ENCODE measurements around the gene RGS3.
"Not testable (repeated sequence)": the region's sequence is repeated elsewhere in the genome, so short reads cannot be mapped to it uniquely, and the experiment has no call there.

RGS3 gene

DNA sequence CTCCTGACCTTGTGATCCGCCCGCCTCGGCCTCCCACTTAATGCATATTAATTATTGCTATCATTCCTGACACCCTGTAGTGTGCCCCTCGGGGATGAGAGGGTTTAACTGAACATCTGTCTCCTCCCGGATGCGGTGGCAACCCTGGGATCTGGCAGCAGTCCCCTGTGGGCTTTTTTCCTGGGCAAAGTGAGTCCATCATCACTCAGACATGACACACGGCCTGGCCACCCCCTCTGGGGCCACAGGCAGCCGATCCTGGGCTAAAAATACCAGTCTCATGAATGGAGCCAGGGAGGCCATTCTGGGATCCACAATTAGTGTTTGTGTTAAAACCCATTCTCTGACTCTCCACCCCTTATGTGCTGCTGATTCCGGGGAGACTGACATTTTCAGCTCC lies 161.2 kb downstream of the RGS3 start:
- peak; percentile 58 for DNase-seq

DNA sequence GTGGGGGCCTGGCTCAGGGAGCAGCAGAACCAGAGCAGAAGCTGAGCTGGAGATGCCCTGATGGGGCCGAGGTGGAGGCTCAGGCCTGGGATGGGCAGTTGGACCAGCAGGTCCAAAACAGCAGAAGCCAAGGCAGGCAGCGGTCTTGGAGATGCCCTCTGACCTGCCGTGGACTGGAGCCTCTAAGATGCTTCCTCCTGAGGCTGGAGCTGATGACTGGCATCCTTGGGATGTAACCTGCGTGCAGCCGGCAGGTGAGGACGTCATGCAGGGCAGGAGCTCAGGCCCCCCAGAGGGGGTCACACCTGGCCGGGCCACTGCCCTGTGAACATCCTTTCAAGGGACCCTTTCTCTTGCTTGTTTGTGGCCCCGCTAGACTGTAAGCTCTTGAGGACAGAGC lies 162.0 kb downstream of the RGS3 start:
- DNase-seq = no peak

DNA sequence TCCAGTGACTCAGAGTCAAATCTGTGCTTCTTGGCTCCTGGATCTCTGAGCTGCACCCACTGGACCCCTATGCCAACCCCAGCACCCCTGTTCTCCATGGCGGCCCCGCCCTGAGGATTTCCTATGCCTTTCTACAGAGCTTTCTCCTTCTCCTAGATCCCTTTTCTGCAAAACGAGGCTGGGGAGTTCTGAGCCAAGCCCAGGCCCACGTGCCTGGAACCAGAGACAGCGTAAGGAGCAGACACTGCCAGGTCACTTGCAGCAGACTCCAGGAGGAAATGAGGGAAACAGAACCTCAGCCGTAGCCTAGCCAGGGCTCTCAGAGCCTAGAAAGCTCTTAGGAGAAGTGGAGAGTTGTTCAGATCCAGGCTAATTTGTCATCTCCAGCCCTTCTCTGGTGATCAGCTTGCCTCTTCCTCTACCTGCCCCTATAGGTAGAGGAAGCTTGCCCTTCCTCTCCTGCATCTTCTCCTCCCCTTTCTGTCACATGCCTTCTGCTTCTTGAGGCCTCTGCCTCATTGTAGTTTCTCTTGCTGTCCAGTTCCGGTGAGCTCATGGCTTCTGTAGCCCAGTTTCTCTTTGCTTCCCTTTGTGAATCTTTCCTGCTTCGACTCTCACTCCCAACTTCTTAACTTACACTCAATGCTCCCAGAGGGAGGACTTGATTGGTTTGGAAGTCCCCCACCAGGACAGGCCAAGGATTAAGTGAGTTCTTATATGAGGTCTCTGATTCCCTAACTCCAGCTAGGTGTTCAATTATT lies 163.4 kb downstream of the RGS3 start:
- DNase-seq = no peak

DNA sequence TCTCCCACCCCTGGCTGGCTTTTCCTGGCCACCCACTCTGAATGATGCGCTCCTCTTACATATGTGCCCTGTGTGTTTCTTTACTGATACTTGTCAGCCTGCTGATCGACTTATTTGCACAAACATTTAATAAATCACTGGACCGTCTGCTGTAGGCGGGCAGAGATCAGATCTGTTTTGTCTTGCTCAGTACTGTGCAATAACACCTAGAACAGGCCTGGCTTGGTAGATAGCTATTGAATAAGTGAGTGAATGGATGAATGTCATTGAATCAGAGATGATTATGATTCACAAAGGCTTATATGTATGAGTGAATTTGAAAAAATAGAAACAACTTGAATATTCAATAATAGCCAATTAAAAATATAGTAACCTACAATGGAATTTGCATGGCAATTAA lies 165.1 kb downstream of the RGS3 start:
- DNase-seq = no peak

- no peak for DNase-seq
Observed at GRCh38 chr9:113630386-113631136, 167.0 kb downstream of the RGS3 start.

GRCh38 chr9:113631137-113631765 lies 167.7 kb downstream of the RGS3 start:
- no peak for DNase-seq

DNA sequence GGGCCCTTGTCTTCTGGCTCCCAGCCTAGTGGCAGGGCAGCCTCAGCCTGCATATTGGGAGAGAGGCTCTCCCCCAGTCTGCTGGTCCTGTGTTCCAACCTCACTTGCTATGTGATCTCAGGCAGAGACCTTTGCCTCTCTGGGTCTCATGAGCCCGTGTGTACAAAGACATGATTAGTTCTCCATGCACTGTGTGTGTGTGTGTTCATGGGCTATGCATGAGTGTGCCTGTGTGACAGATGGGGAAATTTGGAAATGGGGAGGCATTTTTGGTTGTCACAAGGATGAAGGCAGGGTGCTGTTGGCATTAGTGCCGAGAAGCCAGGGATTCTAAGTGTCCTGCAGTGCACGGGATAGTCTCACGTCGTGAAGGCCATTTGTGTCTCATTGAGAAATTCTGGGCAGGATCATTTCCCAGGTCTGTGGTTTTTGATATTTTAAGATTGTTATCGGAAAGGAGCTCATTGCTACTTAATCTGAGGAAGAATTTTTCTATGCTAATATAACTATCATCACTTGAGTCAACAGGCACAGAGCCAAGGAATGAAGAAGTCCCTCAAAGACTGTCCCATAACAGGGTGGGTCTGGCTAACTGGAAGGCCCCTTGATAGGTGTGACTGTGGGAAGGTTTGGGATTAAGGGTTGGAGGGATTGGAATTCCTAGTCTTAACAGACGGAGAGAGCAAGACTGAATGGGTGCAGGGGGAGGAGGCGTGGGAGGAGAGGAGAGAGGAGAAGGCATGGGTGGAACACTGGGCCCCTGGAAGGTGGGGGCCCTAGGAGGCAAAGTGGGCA lies 168.5 kb downstream of the RGS3 start:
- DNase-seq = peak; percentile 74

- peak; percentile 75 for DNase-seq
Observed at GRCh38 chr9:113632776-113633590, 169.5 kb downstream of the RGS3 start.

DNA sequence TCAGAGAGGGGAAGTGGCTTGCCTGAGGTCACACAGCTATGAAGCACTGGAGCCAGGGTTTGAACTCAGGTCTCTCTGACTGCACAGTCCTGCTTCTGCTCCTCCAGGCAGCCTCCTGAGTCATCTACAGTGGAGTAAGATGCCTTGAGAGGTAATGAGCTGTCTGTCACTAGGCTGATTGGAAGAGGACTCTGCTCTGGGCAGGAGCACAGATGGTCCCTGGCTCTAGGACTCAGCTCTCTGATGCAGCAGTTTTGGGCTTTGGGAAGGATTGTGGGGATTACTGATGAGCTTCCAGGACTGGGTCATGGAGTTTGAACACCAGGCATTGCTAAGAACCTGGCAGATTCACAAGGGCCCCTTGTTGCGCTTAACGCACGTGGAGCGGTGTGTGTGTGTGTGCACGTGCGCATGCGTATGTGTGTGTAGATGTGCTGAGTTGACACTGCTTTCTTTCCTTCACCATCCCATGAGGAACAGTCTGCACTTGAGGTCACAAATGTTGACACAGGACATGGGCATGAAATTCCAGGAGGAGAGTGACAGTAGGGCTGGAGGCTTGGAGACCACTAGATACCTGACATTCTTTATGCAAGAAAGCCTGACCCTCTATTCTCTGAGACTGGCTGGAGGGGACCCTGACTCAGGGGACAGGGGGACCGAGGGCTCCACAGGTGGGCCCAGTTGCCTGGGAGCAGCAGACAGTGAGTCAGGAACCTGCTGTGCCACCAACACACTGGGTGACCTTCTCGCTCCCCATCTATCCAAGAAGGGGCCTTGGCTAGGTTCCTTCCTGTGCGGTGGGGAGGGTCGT lies 170.5 kb downstream of the RGS3 start:
- DNase-seq = no peak

DNA sequence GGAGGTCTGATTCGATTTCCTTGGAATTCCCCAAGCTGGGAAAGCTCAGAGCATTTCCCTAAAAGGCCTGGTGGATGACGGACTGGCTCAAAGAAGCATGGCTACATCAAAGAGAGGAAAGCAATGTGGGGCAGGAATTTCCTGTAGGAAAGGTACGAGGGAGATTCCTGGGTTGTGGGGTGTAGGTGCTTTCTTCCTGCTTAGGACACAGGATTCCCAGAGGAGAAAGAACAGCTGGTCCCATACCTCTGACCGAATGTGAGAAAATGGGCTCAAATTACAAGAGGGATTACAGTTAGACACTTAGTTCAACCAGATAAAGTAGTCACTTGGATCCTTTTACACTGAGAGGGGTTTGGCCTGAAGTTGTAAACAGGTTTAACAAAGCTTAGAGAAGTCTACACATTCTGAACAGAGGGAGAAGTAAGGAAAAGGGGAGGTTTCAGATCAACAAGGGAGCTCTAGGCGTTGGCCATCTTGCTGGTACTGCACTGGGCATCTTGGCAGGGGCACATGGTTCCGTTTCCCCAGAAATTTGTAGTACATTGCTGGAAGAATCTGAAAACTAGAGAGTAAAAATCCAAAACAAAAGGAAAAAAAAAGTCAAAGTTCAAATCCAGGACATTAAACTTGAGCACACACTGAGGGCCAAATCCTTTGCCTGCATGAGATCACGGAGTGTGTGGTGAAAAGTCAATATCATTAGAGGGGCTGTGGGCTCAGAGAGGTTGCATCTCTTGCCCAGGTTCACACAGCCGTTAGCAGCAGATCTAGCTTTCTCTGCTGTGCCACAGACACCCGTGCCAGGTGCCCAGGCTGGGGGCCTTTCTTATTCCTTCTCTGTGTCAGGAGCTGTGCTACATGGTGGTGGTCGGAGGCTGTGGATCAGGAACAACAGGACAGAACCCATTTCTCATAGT lies 171.3 kb downstream of the RGS3 start:
- no peak for DNase-seq

DNA sequence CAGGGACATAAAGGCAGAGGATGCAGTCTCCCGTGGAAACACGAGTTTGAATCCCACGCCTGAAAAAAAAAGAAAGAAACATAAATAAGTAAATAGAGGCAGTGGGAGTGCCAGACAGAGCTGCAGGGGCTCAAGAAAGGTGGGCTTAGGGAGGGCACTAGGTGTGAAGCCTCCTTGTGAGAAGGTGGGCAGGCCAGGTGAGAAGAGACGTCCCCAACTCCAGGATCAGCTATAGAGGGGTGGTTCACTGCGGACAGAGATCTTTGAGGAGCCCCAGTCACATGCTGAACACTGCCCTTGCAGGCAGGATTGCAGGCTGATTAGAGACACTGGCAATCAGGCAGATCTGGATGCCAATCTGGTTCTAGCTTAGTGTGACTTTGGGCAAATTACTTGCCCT lies 172.1 kb downstream of the RGS3 start:
- no peak for DNase-seq

- no peak for DNase-seq
Observed at GRCh38 chr9:113636165-113636564, 172.6 kb downstream of the RGS3 start.

DNA sequence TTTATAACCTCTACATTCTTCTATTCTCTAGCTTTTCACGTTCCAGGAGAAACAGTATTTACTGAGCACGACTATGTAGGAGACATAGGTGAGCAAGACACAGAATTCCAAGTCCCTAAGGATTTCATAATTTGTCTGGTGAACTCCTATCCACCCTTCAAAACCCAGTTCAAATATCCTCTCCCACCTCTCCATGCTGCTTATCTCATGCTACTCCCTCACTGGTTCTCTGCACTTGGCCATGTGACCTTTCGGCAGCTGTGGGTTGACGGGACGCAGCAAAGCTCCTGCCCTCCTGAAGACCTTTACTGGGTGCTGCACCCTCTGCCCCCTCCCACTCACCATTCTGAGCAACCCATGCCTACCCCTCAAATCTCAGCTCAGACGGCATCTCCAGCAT lies 173.2 kb downstream of the RGS3 start:
- DNase-seq = no peak

DNA sequence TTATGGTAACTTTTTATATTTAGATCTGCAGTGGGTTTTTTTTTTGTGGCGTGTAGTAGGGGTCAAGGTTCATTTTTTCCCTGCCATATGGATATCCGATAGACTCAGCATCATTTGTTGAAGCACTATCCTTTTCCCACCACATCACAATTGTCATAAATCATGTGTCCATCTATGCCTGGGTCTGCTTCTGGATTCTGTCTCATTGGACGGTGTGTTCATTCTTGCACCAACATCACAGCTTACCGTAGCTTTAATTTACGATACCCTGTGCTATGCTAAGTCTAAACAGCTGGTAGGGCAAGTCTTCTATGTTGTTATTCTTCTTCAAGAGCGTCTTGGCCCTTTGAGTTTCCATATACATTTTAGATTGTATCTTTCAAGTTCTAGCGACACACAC lies 175.0 kb downstream of the RGS3 start:
- DNase-seq = no peak

DNA sequence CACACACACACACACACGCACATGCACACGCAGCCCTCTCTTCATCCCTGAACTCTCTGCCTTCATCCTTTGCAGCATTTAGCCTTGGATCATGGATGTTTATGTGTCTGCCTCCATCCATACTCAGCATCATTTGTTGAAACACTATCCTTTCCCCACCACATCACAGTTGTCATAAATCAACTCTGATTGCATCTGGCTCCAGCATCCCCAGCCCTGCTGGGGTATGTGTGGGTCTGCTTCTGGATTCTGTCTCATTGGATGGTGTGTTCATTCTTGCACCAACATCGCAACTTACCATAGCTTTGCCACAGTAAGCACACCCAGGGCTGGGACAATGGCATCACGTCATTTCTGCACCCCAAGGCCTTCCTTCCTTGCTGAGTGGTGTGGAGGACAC lies 175.4 kb downstream of the RGS3 start:
- no peak for DNase-seq

GRCh38 chr9:113639411-113639970 lies 176.0 kb downstream of the RGS3 start:
- DNase-seq = not testable (repeated sequence)

DNA sequence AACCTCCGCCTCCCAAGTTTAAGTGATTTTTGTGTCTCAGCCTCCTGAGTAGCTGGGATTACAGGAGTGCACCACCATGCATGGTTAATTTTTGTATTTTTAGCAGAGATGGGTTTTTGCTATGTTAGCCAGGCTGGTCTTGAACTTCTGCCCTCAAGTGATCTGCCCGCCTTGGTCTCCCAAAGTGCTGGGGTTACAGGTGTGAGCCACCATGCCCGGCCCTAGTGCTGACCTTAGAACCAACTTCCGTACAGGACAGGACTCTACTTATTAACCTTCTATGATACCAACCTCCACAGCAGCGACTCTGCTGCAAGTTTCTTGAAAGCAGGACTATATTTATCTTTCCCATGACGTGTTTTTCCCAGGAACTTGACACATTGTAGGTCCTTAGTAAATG lies 176.9 kb downstream of the RGS3 start:
- no peak for DNase-seq

DNA sequence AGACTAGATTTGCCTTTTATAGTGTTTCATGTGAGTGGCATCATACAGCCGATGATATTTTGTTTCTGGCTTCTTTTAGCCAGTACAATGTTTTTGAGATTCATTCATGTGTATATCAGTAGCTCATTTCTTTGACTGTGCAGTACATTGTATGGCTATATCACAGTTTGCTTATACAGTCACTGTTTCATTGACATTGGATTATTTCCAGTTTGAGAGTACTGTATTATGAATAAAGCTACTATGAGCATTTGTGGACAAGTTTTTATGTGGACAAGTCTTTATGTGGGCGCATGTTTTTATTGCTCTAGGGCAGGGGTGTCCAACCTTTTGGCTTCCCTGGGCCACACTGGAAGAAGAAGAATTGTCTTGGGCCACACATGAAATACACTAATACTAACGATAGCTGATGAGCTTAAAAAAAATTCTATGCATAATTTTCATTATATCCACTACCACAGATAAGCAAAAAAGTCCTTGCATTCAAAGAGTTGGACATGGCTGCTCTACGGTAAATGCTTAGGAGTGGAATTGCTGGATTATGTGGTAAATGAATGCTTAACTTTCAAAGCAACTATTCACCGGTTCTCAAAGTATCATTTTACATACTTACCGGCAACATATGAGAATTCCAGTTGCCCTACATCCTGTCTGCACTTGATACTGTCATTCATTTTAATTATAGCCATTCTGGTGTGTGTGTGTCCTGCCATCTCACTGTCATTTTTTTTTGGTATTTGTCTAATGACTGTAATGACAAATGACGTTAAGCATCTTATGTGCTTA lies 177.8 kb downstream of the RGS3 start:
- DNase-seq = no peak

DNA sequence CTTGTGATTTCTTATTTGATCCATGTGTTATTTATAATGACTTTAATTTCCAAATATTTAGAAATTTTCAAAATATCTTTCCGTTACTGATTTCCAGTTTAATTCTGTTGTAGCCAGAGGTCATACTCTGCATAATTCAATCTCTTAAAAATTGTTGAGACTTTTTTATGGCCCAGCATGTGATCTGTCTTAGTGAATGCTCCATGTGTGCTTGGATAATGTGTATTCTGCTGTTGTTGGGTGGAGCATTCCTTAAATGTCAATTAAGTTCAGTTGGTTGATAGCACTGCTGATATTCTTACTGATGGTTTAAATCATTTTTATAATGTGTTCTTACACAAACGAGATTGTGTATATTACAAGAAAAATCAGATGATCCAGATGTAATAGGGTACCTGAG lies 180.8 kb downstream of the RGS3 start:
- no peak for DNase-seq
